Measurements from ENCODE around the gene FGF13. TPM values are rescaled to one million over a fixed set of nuclear protein-coding genes. Genes with fewer than 3 reads are reported as not detected.

FGF13 gene
- total RNA-seq, 1 experiment from 2014 or later, result 17.1 TPM

DNA sequence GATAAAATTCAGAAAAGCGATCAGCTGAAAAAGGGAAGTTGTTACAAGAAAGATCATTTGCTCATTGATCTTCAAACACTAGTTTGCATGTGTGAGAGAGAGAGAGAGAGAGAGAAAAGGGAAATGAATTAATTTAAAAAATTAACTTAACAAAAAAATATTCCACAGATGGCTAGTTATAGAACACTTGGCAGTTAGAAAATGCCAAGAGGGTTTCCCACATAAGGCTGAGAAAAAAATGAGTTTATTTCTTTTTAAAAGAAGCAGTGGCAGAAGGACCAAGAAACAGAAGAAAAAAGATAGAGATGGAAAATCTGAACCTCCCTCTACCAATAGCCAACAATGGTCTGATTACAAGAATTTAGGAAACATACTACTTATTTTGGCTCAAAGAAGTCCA is 47.1 kb downstream of the FGF13 start:
- no CpG with 5 or more reads among the region's 1 CpG for WGBS (ENCODE audit: extremely low coverage, insufficient read length, low lambda C conversion rate)
- peaks cover 0 to 24% of the 10 kb centered on the region in 2 experiments; a peak in 1 of 5 replicates for H3K9me3 Mint-ChIP-seq

More for the DNA sequence above, 47.1 kb downstream of the FGF13 start:
- no peak overlapping the region for H3T11ph ChIP-seq (ENCODE audit: low read length)
- no peak overlapping the region for H3K4ac ChIP-seq (ENCODE audit: low read depth, low read length)
- no peaks in the 10 kb centered on the region for H3K9me3 ChIP-seq (ENCODE audit: control insufficient read depth, low read depth, low read length)
- H3K79me2 ChIP-seq (ENCODE audit: insufficient read depth, low read length), result no peaks in the 10 kb centered on the region
- no peaks in the 10 kb centered on the region for H3K79me1 ChIP-seq (ENCODE audit: insufficient read depth, low read depth, low read length, poor library complexity, severe bottlenecking)
- no peak overlapping the region for H3K18ac ChIP-seq (ENCODE audit: insufficient read length, low read depth, low read length)
- no peak overlapping the region for H2BK20ac ChIP-seq (ENCODE audit: low read depth, low read length, poor library complexity, severe bottlenecking)
- no peak overlapping the region for H3K9ac ChIP-seq (ENCODE audit: extremely low read depth, insufficient read length, low read length)
- H4K5ac ChIP-seq (ENCODE audit: insufficient read length, low read depth, low read length), result no peak overlapping the region
- H3K27ac ChIP-seq (ENCODE audit: insufficient read length, low read depth, low read length), result no peak overlapping the region
- H2BK5ac ChIP-seq (ENCODE audit: insufficient read length, low read length), result no peak overlapping the region
- DNase-seq, result no peak
- Mint-ChIP-seq H3K27me3 (ENCODE audit: low read depth) (no peaks in the 10 kb centered on the region), H3K27ac (no peak overlapping the region), H3K4me3 (no peak overlapping the region), H3K36me3 (ENCODE audit: insufficient read depth in 1 of 3, low read depth in 3 of 3) (peaks cover 0 to 5% (median 0%) of the 10 kb centered on the region in 3 experiments; a peak in 3 of 7 replicates), H3K4me1 (peaks cover 18 to 27% of the 10 kb centered on the region in 2 experiments)
- no peak overlapping the region for H4K91ac ChIP-seq (ENCODE audit: insufficient read length, low read depth, low read length)
- no peak overlapping the region for H3K56ac ChIP-seq (ENCODE audit: insufficient read length, low read depth, low read length)
- no peak overlapping the region for H3K4me2 ChIP-seq (ENCODE audit: insufficient read depth, insufficient read length, low read length)
- H4K8ac ChIP-seq (replicated peaks; ENCODE audit: insufficient read length, low read depth, low read length), result no peak overlapping the region
- H3K4me1 ChIP-seq (ENCODE audit: insufficient read depth, low read length), result peaks cover 2% of the 10 kb centered on the region; the same call in 1 of the 2 replicates
- H2BK120ac ChIP-seq (ENCODE audit: low read depth, low read length, poor library complexity, severe bottlenecking), result no peak overlapping the region
- no peak overlapping the region for H3K23ac ChIP-seq (ENCODE audit: insufficient read length, low read depth, low read length)
- TF ChIP-seq, protein P1, sequence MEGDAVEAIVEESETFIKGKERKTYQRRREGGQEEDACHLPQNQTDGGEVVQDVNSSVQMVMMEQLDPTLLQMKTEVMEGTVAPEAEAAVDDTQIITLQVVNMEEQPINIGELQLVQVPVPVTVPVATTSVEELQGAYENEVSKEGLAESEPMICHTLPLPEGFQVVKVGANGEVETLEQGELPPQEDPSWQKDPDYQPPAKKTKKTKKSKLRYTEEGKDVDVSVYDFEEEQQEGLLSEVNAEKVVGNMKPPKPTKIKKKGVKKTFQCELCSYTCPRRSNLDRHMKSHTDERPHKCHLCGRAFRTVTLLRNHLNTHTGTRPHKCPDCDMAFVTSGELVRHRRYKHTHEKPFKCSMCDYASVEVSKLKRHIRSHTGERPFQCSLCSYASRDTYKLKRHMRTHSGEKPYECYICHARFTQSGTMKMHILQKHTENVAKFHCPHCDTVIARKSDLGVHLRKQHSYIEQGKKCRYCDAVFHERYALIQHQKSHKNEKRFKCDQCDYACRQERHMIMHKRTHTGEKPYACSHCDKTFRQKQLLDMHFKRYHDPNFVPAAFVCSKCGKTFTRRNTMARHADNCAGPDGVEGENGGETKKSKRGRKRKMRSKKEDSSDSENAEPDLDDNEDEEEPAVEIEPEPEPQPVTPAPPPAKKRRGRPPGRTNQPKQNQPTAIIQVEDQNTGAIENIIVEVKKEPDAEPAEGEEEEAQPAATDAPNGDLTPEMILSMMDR (conservative IDR thresholded peaks at IDR 0.05), result no peak
- no peak overlapping the region for H2BK12ac ChIP-seq (ENCODE audit: insufficient read length, low read depth, low read length)
- no peak overlapping the region for H2AK5ac ChIP-seq (ENCODE audit: insufficient read length, low read length)
- no peak overlapping the region for H2BK15ac ChIP-seq (ENCODE audit: low read depth, low read length)
- H3K14ac ChIP-seq (ENCODE audit: insufficient read depth, low read length), result no peak overlapping the region
- H2AFZ ChIP-seq (ENCODE audit: low read length), result no peak overlapping the region
- no peaks in the 10 kb centered on the region for H3K27me3 ChIP-seq (ENCODE audit: insufficient read depth, low read length)
- H3K23me2 ChIP-seq (ENCODE audit: insufficient read length, low read depth, low read length, poor library complexity, severe bottlenecking), result no peaks in the 10 kb centered on the region
- H4K20me1 ChIP-seq (ENCODE audit: control insufficient read depth, insufficient read depth, insufficient read length), result no peaks in the 10 kb centered on the region
